Prostate gland (tissue), 2 donors: ENCODE data around the gene ANXA6. TPM values are rescaled to one million over a fixed set of nuclear protein-coding genes. Genes with fewer than 3 reads are reported as not detected.

ENCODE experiments used
- DNase-seq: peaks from one replicate; pipeline ENCODE4 v3.0.0-alpha.2; 2019; ENCODE audit warnings: low spot score
- H3K27ac ChIP-seq, 2 donors: fragments of 200-600 bp; sonication (generic); 2 replicates each; pipeline ENCODE4 v1.5.1; 2017 to 2019
- H3K27me3 ChIP-seq: fragments of 200-600 bp; sonication (generic); replicated peaks from 2 replicates; pipeline ENCODE4 v1.5.1; 2019; ENCODE audit not compliant: insufficient read depth
- H3K36me3 ChIP-seq, 2 donors: fragments of 200-600 bp; sonication (generic); 1 replicate in 1 of 2; 2 replicates in 1 of 2; pipeline versions ENCODE4 v1.5.1 to v1.8.1; 2017 to 2019
- H3K4me1 ChIP-seq: fragments of 200-600 bp; sonication (generic); replicated peaks from 2 replicates; pipeline ENCODE4 v1.5.1; 2019
- H3K4me3 ChIP-seq, 2 donors: fragments of 200-600 bp; sonication (generic); 2 replicates each; pipeline ENCODE4 v1.5.1; 2017 to 2019
- H3K9me3 ChIP-seq: fragments of 200-600 bp; sonication (generic); 2 replicates; pipeline ENCODE4 v1.5.1; 2017
- CTCF ChIP-seq, 4 experiments: fragments of 200-600 bp in 2 of 4; fragments of 450-650 bp in 2 of 4; sonication (generic) in 2 of 4; IDR thresholded peaks; 1 replicate in 3 of 4; 2 replicates in 1 of 4; pipeline ENCODE4 v1.5.1; 2016 to 2019; ENCODE audit warnings: antibody characterized with exemption in 4 of 4, mild to moderate bottlenecking in 2 of 4, moderate library complexity in 2 of 4
- POLR2A ChIP-seq: fragments of 450-650 bp; IDR thresholded peaks from one replicate; pipeline ENCODE4 v1.6.1; 2016; ENCODE audit warnings: antibody characterized with exemption, mild to moderate bottlenecking
- POLR2AphosphoS5 ChIP-seq: sonication (generic); formaldehyde crosslinking; IDR thresholded peaks from one replicate; pipeline ENCODE4 v1.6.1; 2017; ENCODE audit warnings: antibody characterized with exemption
- WGBS: methylation state at CpG from one replicate; pipeline ENCODE4 v1.1.5; 2018; 5-methylcytosine and 5-hydroxymethylcytosine counted together
- intact Hi-C: fragments of 100-400 bp; cut with DNase I; formaldehyde crosslinking; loops from one replicate; pipeline ENCODE4 v1.14.2; 2022
- total RNA-seq, 2 donors: library from RNA; depleted of rRNA; stranded (reverse); fragments of >200 nt; gene quantifications; one replicate each; pipeline ENCODE4 v1.1.0, GENCODE V29; 2016

ANXA6 gene
- total RNA-seq, 2 donors from 2014 or later: 85.7 to 184 TPM

GRCh38 chr5:151089726-151090125, 67.9 kb downstream of the ANXA6 start:
- WGBS: 65% methylated on average over 2 of the region's 2 CpGs
- intact Hi-C loops: no loop called here
- no peak for TF ChIP-seq POLR2A
- TF ChIP-seq POLR2AphosphoS5: no peak
- no peak for TF ChIP-seq CTCF (IDR thresholded peaks at IDR 0.05)
- H3K9me3 ChIP-seq: no peaks in the 10 kb centered on the region
- no peak overlapping the region for H3K4me3 ChIP-seq
- H3K27me3 ChIP-seq: no peaks in the 10 kb centered on the region
- no peak overlapping the region for H3K27ac ChIP-seq
- no peaks in the 10 kb centered on the region for H3K4me1 ChIP-seq
- no peak for DNase-seq
- no peaks in the 10 kb centered on the region for H3K36me3 ChIP-seq

GRCh38 chr5:151088986-151089385, 68.6 kb downstream of the ANXA6 start:
- Histone ChIP-seq H3K36me3 (no peaks in the 10 kb centered on the region), H3K27me3 (no peaks in the 10 kb centered on the region), H3K4me3 (no peak overlapping the region), H3K4me1 (no peaks in the 10 kb centered on the region), H3K27ac (no peak overlapping the region), H3K9me3 (no peaks in the 10 kb centered on the region)
- WGBS: 76% methylated on average over 4 of the region's 4 CpGs
- intact Hi-C loops: no loop called here
- no peak for DNase-seq
- TF ChIP-seq CTCF (IDR thresholded peaks at IDR 0.05): no peak
- TF ChIP-seq POLR2AphosphoS5: no peak
- TF ChIP-seq POLR2A: no peak

GRCh38 chr5:151087486-151087885, 70.1 kb downstream of the ANXA6 start:
- intact Hi-C loops: no loop called here
- no peak for DNase-seq
- 94% methylated on average over 7 of the region's 7 CpGs for WGBS

GRCh38 chr5:151086905-151087360, 70.6 kb downstream of the ANXA6 start:
- 70% methylated on average over 10 of the region's 10 CpGs for whole genome bisulfite sequencing
- H3K4me1 ChIP-seq: no peaks in the 10 kb centered on the region
- no peak for DNase-seq

More at GRCh38 chr5:151087486-151087885, 70.1 kb downstream of the ANXA6 start:
- no peaks in the 10 kb centered on the region for H3K9me3 ChIP-seq
- no peak for TF ChIP-seq POLR2A
- H3K4me3 ChIP-seq: no peak overlapping the region
- H3K4me1 ChIP-seq: no peaks in the 10 kb centered on the region
- no peaks in the 10 kb centered on the region for H3K36me3 ChIP-seq
- H3K27me3 ChIP-seq: no peaks in the 10 kb centered on the region
- H3K27ac ChIP-seq: no peak overlapping the region

GRCh38 chr5:151086192-151086869, 71.2 kb downstream of the ANXA6 start:
- H3K36me3 ChIP-seq: no peaks in the 10 kb centered on the region
- H3K9me3 ChIP-seq: no peaks in the 10 kb centered on the region
- no peak for TF ChIP-seq CTCF (IDR thresholded peaks at IDR 0.05)
- no peak for TF ChIP-seq POLR2A
- no peak for DNase-seq
- H3K4me3 ChIP-seq: no peak overlapping the region
- H3K4me1 ChIP-seq: no peaks in the 10 kb centered on the region
- H3K27ac ChIP-seq: peak overlapping the region in 1 of 2 donors; percentile 11
- intact Hi-C loops: no loop called here
- no peaks in the 10 kb centered on the region for H3K27me3 ChIP-seq
- 81% methylated on average over 6 of the region's 6 CpGs for WGBS

More at GRCh38 chr5:151086905-151087360, 70.6 kb downstream of the ANXA6 start:
- H3K27me3 ChIP-seq: no peaks in the 10 kb centered on the region
- no peak overlapping the region for H3K27ac ChIP-seq
- H3K9me3 ChIP-seq: no peaks in the 10 kb centered on the region
- no peaks in the 10 kb centered on the region for H3K36me3 ChIP-seq
- TF ChIP-seq CTCF (IDR thresholded peaks at IDR 0.05): no peak
- TF ChIP-seq POLR2A: no peak
- no peak for TF ChIP-seq POLR2AphosphoS5
- intact Hi-C loops: no loop called here
- H3K4me3 ChIP-seq: no peak overlapping the region
